IPS-15b (cell line): ENCODE data around the gene PSD2.

ENCODE experiments used
- H3K27me3 ChIP-seq: one replicate; pipeline ENCODE4 v1.6.1; 2013; ENCODE audit warnings: low read length; ENCODE audit not compliant: control insufficient read depth, insufficient read depth
- H3K36me3 ChIP-seq: one replicate; pipeline ENCODE4 v1.6.1; 2013; ENCODE audit warnings: low read length; ENCODE audit not compliant: control insufficient read depth, insufficient read depth
- H3K4me1 ChIP-seq: one replicate; pipeline ENCODE4 v1.6.1; 2013; ENCODE audit warnings: mild to moderate bottlenecking, low read length; ENCODE audit not compliant: control insufficient read depth, insufficient read depth
- H3K4me3 ChIP-seq: one replicate; pipeline ENCODE4 v1.5.1; 2013; ENCODE audit warnings: low read depth, low read length
- H3K9ac ChIP-seq: one replicate; pipeline ENCODE4 v1.6.1; 2013; ENCODE audit warnings: low read depth, mild to moderate bottlenecking, low read length
- H3K9me3 ChIP-seq: one replicate; pipeline ENCODE4 v1.6.1; 2013; ENCODE audit warnings: mild to moderate bottlenecking, low read length; ENCODE audit not compliant: control insufficient read depth, insufficient read depth

Gene PSD2

DNA sequence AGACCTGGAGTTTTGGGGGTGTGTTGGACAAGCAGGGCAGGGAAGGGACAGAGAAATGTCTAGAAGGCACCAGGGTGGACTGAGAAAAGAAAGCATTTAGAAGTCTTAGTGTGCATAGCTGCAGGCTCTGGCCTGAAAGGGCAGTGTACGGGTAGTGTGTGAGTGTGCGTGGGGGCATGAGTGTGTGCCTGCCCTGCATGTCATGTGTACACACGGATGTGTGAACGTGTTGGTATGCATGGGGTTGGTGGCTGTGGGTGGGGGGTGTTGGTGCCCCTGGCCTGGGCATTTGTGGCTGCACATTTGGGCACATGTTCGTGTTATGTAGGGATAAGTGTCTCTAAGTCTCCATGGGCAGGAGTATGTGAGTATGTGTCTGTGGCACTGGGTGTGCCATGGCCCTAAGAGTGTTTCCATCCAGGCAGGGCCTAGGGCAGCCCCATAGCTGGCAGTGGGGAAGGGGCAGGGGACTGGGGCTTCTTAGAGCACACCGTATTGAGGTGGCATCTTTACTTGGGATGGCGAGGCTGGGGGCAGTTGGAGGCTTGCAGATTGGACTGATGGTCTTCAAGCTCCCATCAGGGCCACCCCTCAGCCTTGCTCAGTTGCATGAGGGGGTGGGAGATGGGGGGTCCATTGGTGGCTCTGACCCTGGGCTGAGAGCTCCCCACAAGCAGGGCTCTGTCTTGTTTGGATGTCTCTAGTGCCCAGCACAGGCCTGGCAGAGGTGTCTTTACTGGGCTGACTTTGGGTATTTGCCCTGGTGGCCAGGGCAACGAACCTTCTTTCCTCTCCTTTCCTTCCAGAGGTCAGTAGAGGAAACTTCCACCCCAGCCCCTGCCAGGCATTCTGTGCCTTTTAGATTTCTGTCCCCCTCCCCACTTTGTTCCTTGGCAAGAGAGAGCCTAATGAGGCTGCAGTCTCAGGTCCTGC lies 15.0 kb downstream of the PSD2 start:
- Histone ChIP-seq H3K4me3 (no peak overlapping the region), H3K4me1 (no peaks in the 10 kb centered on the region), H3K9ac (no peak overlapping the region), H3K9me3 (no peaks in the 10 kb centered on the region), H3K27me3 (no peaks in the 10 kb centered on the region), H3K36me3 (no peaks in the 10 kb centered on the region)

GRCh38 chr5:139811274-139811607 lies 15.6 kb downstream of the PSD2 start:
- Histone ChIP-seq H3K9me3 (no peaks in the 10 kb centered on the region), H3K4me3 (no peak overlapping the region), H3K36me3 (no peaks in the 10 kb centered on the region), H3K27me3 (no peaks in the 10 kb centered on the region), H3K4me1 (no peaks in the 10 kb centered on the region), H3K9ac (no peak overlapping the region)

- no peak overlapping the region for H3K4me3 ChIP-seq
- no peaks in the 10 kb centered on the region for H3K27me3 ChIP-seq
- H3K4me1 ChIP-seq, result no peaks in the 10 kb centered on the region
- H3K9ac ChIP-seq, result no peak overlapping the region
- H3K9me3 ChIP-seq, result no peaks in the 10 kb centered on the region
- no peaks in the 10 kb centered on the region for H3K36me3 ChIP-seq
These were observed 16.7 kb downstream of the PSD2 start for GRCh38 chr5:139812323-139812722.

DNA sequence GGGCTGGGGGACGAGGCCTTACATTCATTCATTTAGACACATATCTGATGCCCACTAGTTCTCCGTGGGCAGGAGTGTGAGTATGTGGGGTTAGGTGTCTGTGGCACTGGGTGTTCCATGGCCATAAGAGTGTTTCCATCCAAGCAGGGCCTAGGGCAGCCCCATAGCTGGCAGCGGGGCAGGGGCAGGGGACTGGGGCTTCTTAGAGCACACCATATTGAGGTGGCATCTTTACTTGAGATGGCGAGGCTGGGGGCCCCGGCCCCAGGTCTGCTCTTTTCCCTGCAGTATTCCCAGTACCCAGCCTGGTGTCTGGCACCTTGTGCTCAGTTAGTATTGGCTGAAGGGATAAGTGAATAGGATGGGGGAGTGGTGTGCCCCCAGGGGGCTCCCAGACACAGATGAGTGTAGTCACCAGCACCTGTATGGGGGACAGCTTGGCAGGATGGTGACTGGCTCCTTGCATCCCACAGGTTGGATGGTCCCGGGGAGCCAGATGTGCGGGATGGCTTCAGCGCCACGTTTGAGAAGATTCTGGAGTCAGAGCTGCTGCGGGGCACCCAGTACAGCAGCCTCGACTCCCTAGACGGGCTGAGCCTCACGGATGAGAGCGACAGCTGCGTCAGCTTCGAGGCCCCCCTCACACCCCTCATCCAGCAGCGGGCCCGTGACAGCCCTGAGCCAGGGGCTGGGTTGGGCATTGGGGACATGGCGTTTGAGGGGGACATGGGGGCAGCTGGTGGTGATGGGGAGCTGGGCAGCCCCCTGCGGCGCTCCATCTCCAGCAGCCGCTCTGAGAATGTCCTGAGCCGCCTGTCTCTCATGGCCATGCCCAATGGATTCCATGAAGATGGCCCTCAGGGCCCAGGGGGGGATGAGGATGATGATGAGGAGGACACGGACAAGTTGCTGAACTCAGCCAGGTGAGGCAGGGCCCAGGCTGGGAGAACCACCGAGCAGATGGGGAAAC lies 17.5 kb downstream of the PSD2 start:
- Histone ChIP-seq H3K9me3 (no peaks in the 10 kb centered on the region), H3K4me3 (no peak overlapping the region), H3K9ac (no peak overlapping the region), H3K36me3 (no peaks in the 10 kb centered on the region), H3K27me3 (no peaks in the 10 kb centered on the region), H3K4me1 (no peaks in the 10 kb centered on the region)

DNA sequence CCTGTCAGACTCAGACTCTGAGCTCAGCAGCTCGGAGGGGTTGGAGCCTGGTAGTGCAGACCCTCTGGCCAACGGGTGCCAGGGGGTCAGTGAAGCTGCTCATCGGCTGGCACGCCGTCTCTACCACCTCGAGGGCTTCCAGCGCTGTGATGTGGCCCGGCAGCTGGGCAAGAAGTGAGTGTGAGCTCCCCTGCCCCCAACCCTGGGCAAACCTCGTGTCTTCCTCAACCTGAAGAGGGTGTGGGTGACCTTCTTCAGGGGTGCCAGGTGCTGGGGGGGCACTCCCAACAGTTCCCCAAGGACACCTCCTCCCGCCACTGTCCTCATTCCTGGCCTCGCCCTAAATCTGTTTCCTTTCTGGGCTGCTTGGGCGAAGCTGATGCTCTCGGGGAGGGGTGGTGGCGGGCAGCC lies 18.6 kb downstream of the PSD2 start:
- Histone ChIP-seq H3K36me3 (no peaks in the 10 kb centered on the region), H3K4me3 (no peak overlapping the region), H3K9me3 (no peaks in the 10 kb centered on the region), H3K9ac (no peak overlapping the region), H3K27me3 (no peaks in the 10 kb centered on the region), H3K4me1 (no peaks in the 10 kb centered on the region)

DNA sequence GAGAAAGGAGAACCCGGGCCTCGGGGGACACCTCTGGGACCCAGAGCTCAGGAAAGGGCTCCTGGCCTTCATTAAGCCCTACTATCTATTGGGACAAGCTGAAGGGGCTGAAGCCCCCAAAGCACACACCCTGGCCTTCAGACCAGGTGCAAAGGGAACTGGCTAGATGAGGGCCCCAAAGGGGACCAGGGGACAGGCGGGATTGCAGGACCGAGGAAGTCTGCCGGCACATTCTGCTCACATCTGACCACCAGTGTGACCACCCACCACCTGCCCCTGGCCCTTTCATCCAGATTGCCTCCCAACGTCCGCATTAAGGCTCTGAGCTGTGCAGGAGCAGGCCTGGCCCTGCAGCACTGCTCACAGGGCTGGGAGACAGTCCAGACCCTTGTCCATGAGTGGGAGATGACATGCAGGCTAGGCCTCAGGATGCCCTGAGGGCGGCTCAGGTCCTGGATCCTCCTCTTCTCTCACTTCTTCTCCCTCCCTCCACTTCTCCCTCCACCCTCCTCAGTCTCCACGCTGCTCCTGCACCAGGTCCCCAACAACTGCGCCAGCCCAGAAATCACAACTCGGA lies 19.2 kb downstream of the PSD2 start:
- Histone ChIP-seq H3K36me3 (no peaks in the 10 kb centered on the region), H3K27me3 (no peaks in the 10 kb centered on the region), H3K9ac (no peak overlapping the region), H3K4me3 (no peak overlapping the region), H3K9me3 (no peaks in the 10 kb centered on the region), H3K4me1 (no peaks in the 10 kb centered on the region)

GRCh38 chr5:139816566-139816965 lies 21.0 kb downstream of the PSD2 start:
- no peak overlapping the region for H3K4me3 ChIP-seq
- no peaks in the 10 kb centered on the region for H3K4me1 ChIP-seq
- no peaks in the 10 kb centered on the region for H3K9me3 ChIP-seq
- H3K27me3 ChIP-seq, result no peaks in the 10 kb centered on the region
- H3K36me3 ChIP-seq, result no peaks in the 10 kb centered on the region
- no peak overlapping the region for H3K9ac ChIP-seq

DNA sequence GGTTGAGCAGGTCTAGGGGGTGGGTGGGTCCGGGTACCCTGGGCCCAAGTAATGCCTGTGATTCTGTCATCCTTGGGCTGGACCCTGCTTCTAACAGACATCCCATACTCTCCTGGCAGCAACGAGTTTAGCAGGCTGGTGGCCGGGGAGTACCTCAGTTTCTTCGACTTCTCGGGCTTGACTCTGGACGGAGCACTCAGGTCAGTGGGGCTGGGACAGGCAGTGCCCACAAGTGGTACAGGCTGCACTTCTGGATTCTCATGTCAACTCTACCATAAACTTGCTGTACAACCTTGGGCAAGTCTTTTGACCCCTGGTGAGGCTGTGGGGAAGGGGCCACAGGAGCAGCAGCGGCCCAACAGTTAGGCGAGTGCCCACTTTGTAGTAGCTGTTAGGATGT lies 21.8 kb downstream of the PSD2 start:
- H3K36me3 ChIP-seq, result no peaks in the 10 kb centered on the region
- no peaks in the 10 kb centered on the region for H3K4me1 ChIP-seq
- H3K4me3 ChIP-seq, result no peak overlapping the region
- H3K27me3 ChIP-seq, result no peaks in the 10 kb centered on the region
- H3K9ac ChIP-seq, result no peak overlapping the region
- no peaks in the 10 kb centered on the region for H3K9me3 ChIP-seq

GRCh38 chr5:139817970-139818369 lies 22.4 kb downstream of the PSD2 start:
- no peaks in the 10 kb centered on the region for H3K27me3 ChIP-seq
- H3K9me3 ChIP-seq, result no peaks in the 10 kb centered on the region
- no peaks in the 10 kb centered on the region for H3K36me3 ChIP-seq

DNA sequence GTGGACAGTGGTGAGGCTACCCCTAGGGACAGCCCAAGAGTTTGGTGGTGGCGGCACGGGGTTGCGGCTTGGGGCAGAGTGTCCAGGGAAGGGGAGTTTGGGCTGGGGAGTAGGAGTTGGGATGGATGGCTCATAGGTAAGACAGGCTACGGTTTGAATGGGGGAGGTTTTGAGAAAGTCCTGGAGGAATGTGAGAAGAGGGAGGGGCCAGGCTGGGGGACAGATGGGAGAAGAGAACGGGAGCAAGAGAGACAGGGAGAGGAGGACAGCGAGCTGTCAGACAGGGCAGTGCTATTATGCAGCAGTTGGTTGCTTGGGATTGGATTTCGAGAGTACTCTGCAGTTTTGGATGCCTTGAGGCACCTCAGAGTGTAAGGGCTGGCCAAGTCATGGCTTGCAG lies 24.5 kb downstream of the PSD2 start:
- Histone ChIP-seq H3K36me3 (no peaks in the 10 kb centered on the region), H3K4me3 (no peak overlapping the region), H3K4me1 (no peaks in the 10 kb centered on the region), H3K9ac (no peak overlapping the region), H3K9me3 (no peaks in the 10 kb centered on the region), H3K27me3 (no peaks in the 10 kb centered on the region)

More at GRCh38 chr5:139817970-139818369, 22.4 kb downstream of the PSD2 start:
- H3K4me3 ChIP-seq, result no peak overlapping the region
- no peaks in the 10 kb centered on the region for H3K4me1 ChIP-seq
- H3K9ac ChIP-seq, result no peak overlapping the region

GRCh38 chr5:139820606-139821005 lies 25.0 kb downstream of the PSD2 start:
- no peaks in the 10 kb centered on the region for H3K9me3 ChIP-seq
- no peak overlapping the region for H3K4me3 ChIP-seq
- no peak overlapping the region for H3K9ac ChIP-seq
- no peaks in the 10 kb centered on the region for H3K27me3 ChIP-seq
- no peaks in the 10 kb centered on the region for H3K4me1 ChIP-seq
- H3K36me3 ChIP-seq, result no peaks in the 10 kb centered on the region
